Body of pancreas (tissue), 4 donors: Measurements from ENCODE around the gene FAM131C. TPM values are rescaled to one million over a fixed set of nuclear protein-coding genes. Genes with fewer than 3 reads are reported as not detected.

Experiments
- ATAC-seq: fragments of 150-250 bp; one replicate; pipeline ENCODE4 v1.9.1; 2016
- DNase-seq, 4 donors: peaks; one replicate each; pipeline ENCODE4 v3.0.0-alpha.2; 2019
- H3K27ac ChIP-seq, 4 donors: fragments of 200-600 bp; sonication (generic); 1 replicate in 3 of 4; 2 replicates in 1 of 4; pipeline versions ENCODE4 v1.5.1 to v1.6.1; 2016 to 2019; ENCODE audit warnings: mild to moderate bottlenecking in 1 of 4, mixed read lengths in 1 of 4, moderate library complexity in 1 of 4
- H3K27me3 ChIP-seq, 2 donors: fragments of 200-600 bp; sonication (generic); one replicate each; pipeline ENCODE4 v1.6.0; 2016; ENCODE audit warnings: mild to moderate bottlenecking in 1 of 2
- H3K36me3 ChIP-seq, 2 donors: fragments of 200-600 bp; sonication (generic); replicated peaks in 1 of 2; 2 replicates each; pipeline ENCODE4 v1.5.1; 2016; ENCODE audit warnings: low read depth in 2 of 2; ENCODE audit not compliant: insufficient read depth in 1 of 2
- H3K4me1 ChIP-seq: fragments of 200-600 bp; sonication (generic); one replicate; pipeline ENCODE4 v1.6.0; 2016
- H3K4me3 ChIP-seq, 2 donors: fragments of 200-600 bp; sonication (generic); 1 replicate in 1 of 2; 2 replicates in 1 of 2; pipeline ENCODE4 v1.5.1; 2016 to 2019
- H3K9me3 ChIP-seq, 3 donors: fragments of 200-600 bp; sonication (generic); 1 replicate in 2 of 3; 2 replicates in 1 of 3; pipeline ENCODE4 v1.5.1; 2016
- POLR2A ChIP-seq, 3 donors: fragments of 450-650 bp; IDR thresholded peaks; one replicate each; pipeline ENCODE4 v1.6.1; 2016; ENCODE audit warnings: antibody characterized with exemption in 3 of 3, mild to moderate bottlenecking in 2 of 3
- WGBS, 2 donors: methylation state at CpG; one replicate each; pipeline ENCODE4 v1.1.5; 2017; 5-methylcytosine and 5-hydroxymethylcytosine counted together
- intact Hi-C: fragments of 100-400 bp; cut with DNase I; formaldehyde crosslinking; loops from one replicate; pipeline ENCODE4 v1.15.1; 2023
- total RNA-seq, 2 donors: library from RNA; depleted of rRNA; stranded (reverse); fragments of >200 nt; gene quantifications; one replicate each; pipeline ENCODE4 v1.1.0, GENCODE V29; 2016
- TF ChIP-seq, protein P1 (sequence below), 7 experiments: fragments of 450-650 bp in 4 of 7; fragments of 200-600 bp in 3 of 7; sonication (generic) in 3 of 7; IDR thresholded peaks; one replicate each; pipeline ENCODE4 v1.5.1; 2016 to 2019; ENCODE audit warnings: antibody characterized with exemption in 7 of 7

The FAM131C gene
- total RNA-seq, 2 donors from 2014 or later, result 4.2 TPM; not detected in 1

DNA sequence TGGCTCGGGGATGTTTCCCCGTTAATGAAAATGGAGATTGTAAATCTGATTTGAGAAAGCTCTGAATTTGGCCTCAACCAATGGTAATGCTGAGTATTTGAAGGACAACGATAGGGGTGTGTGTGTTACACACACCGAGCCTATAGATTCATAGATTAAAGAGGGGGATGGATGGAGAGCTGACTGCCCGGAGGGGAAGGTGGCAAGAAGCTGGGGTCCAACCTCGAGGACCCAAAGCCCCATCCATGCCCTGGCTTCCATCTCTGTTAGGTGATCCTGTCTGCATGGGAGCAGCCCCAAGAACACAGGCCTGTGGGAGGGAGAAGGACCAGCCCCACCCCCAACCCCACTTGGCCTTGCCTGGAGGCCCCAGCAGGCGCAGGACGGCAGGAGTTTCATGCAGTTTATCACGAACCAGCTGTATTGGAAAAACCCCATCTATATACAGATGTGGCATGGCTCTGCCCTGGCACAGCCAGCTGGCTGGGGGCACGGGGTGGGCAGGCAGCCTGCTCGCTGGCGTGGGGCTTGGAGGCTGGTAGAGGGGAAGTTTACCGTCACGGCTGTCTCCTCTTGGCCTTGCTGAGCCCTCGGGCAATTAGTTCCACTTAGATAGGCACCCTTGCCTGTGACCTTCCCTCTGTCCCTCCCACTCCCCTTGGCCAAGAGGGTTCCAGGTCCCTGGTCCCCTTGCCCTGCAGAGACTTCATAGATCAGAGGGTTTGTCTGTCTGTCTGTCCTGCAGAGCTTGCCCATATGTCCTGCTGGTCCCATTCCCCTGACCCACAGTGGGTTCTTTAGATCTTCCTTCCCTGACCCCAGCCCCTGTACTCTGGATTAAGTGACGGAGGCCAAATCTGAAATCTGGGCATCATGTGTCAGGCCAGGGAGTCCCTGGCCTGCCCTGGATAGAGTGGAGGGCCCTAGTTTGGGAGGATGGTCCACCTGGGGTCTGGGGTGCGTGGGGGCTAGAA lies 58.7 kb downstream of the FAM131C start:
- intact Hi-C loops, result no loop called here
- ATAC-seq (no peak), DNase-seq (peak in 3 of 4 donors; percentile 49 to 75 (median 51))
- no peak overlapping the region for H3K4me3 ChIP-seq
- no peaks in the 10 kb centered on the region for H3K9me3 ChIP-seq
- H3K36me3 ChIP-seq, result no peaks in the 10 kb centered on the region
- WGBS, 2 donors, result 56 to 68% methylated on average over 11 to 17 of the region's 17 CpGs
- no peaks in the 10 kb centered on the region for H3K27me3 ChIP-seq
- H3K27ac ChIP-seq, result peak overlapping the region; percentile 7 to 70 (median 40)
- peaks cover 54% of the 10 kb centered on the region for H3K4me1 ChIP-seq
- TF ChIP-seq, protein P1, sequence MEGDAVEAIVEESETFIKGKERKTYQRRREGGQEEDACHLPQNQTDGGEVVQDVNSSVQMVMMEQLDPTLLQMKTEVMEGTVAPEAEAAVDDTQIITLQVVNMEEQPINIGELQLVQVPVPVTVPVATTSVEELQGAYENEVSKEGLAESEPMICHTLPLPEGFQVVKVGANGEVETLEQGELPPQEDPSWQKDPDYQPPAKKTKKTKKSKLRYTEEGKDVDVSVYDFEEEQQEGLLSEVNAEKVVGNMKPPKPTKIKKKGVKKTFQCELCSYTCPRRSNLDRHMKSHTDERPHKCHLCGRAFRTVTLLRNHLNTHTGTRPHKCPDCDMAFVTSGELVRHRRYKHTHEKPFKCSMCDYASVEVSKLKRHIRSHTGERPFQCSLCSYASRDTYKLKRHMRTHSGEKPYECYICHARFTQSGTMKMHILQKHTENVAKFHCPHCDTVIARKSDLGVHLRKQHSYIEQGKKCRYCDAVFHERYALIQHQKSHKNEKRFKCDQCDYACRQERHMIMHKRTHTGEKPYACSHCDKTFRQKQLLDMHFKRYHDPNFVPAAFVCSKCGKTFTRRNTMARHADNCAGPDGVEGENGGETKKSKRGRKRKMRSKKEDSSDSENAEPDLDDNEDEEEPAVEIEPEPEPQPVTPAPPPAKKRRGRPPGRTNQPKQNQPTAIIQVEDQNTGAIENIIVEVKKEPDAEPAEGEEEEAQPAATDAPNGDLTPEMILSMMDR (IDR thresholded peaks at IDR 0.05), result no peak
- TF ChIP-seq POLR2A (IDR thresholded peaks at IDR 0.05), result no peak

DNA sequence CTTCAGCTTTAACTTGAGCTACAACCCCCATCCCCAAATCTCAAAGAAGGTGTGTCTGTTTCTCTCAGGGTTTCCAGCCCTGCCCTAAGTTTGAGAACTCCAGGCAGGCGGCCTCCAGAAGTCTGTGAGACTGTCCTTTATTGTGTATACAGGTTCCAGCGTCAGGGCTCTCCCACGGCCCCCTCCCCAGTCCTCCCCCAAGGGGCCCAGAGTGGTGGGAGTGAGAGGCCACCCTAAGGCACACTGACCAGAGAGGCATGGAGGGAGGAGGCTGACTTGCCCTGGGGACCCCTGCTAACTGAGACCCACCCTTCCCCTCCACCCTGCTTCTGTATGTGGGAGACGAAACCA lies 59.6 kb downstream of the FAM131C start:
- no peak overlapping the region for H3K4me3 ChIP-seq
- TF ChIP-seq POLR2A (IDR thresholded peaks at IDR 0.05), result no peak
- TF ChIP-seq, protein P1 (IDR thresholded peaks at IDR 0.05), result no peak
- no peaks in the 10 kb centered on the region for H3K27me3 ChIP-seq
- no peaks in the 10 kb centered on the region for H3K36me3 ChIP-seq
- no peak for ATAC-seq
- no peaks in the 10 kb centered on the region for H3K9me3 ChIP-seq
- peak overlapping the region; percentile 20 to 77 (median 66) for H3K27ac ChIP-seq
- 40 to 58% methylated on average over 3 to 4 of the region's 4 CpGs for WGBS, 2 donors
- DNase-seq, result no peak
- peaks cover 50% of the 10 kb centered on the region for H3K4me1 ChIP-seq
- intact Hi-C loops, result no loop called here

DNA sequence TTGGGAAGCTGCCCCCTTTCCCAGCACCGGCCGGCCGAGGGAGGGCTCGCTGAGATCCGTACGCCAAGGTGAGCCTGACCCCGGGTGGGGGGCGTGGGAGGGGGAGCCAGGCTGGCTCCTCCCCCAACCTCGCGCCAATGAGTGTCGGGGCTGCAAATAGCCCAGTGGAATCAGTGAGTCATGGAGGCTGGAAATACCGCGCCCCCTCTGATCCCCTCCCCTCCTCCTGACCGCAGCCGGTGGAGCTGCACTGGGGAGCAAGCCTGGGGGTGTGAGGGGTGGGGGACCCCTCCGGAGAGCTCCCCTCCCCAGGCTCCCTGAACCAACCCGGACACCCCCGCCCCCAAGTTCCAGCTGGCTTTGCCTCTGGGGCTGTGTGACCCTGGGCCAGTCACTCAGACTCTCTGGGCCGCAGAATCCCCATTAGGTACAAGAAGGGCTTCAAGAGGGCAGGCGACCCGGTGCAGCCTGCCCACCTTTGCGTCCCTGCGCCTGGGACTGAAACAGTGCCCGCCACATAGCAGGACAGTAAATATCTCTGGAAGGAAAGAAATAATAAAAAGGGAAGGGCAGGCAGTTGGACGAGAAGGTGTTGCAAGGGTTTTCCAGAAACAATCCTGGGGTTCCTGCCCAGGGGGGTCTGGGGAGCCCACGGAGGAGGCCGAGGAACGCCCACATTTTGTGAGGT lies 60.1 kb downstream of the FAM131C start:
- peak; percentile 56 to 81 (median 70) for DNase-seq
- intact Hi-C loops, result no loop called here
- peak in 2 of 3 donors; percentile 6 to 30 for TF ChIP-seq POLR2A (IDR thresholded peaks at IDR 0.05)
- TF ChIP-seq, protein P1 (IDR thresholded peaks at IDR 0.05), result no peak
- Histone ChIP-seq H3K27ac (peak overlapping the region; percentile 37 to 77 (median 66)), H3K36me3 (no peaks in the 10 kb centered on the region), H3K27me3 (no peaks in the 10 kb centered on the region), H3K4me1 (peaks cover 46% of the 10 kb centered on the region), H3K9me3 (no peaks in the 10 kb centered on the region), H3K4me3 (no peak overlapping the region)
- ATAC-seq, result peak; percentile 67
- WGBS, 2 donors, result 5 to 10% methylated on average over 14 to 25 of the region's 28 CpGs

DNA sequence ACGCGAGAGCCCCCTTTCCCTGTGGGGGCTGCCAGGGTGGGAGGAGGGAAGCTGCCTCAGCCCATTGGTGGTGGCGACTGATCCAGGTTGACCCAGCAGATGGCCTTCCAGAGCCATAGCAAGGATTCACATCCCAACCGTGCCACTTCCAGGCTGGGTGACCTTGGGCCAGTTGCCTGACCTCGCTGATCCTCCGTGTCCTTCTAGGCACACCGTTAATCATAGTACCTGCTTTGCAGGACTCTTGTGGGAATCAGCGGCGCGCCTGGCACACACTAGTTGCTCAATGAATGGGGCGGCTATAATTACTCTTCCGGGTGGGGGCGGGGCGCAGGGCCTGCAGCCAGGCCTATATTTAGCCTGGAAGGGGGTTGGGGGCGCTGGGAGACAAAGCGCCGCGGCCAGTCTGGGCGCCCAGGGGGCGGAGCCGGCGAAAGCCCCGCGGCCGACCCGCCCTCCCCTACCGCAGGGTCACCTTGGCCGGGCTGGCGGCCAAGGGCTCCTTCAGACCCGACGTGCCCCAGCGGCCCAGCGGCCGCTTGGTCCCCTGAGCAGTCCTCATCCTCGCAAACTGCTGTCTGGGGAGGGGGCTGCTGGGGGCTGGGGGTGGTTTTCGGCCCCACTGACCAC lies 60.7 kb downstream of the FAM131C start:
- intact Hi-C loops, result no loop called here
- Histone ChIP-seq H3K27me3 (no peaks in the 10 kb centered on the region), H3K27ac (peak overlapping the region; percentile 37 to 77 (median 66)), H3K4me3 (peak overlapping the region in 1 of 2 donors; percentile 11), H3K4me1 (peaks cover 40% of the 10 kb centered on the region), H3K36me3 (no peaks in the 10 kb centered on the region), H3K9me3 (no peaks in the 10 kb centered on the region)
- WGBS, 2 donors, result 4 to 10% methylated on average over 2 to 36 of the region's 36 CpGs
- peak; percentile 76 for ATAC-seq
- peak; percentile 73 to 86 (median 85) for DNase-seq
- TF ChIP-seq, protein P1 (IDR thresholded peaks at IDR 0.05), result peak in 1 of 7 experiments; percentile 15
- TF ChIP-seq POLR2A (IDR thresholded peaks at IDR 0.05), result peak in 1 of 3 donors; percentile 37
